Karpas-422 (cell line): Measurements from ENCODE around the gene CHAT. TPM values are rescaled to one million over a fixed set of nuclear protein-coding genes. Genes with fewer than 3 reads are reported as not detected.

Experiments
- DNase-seq: peaks from one replicate; pipeline ENCODE4 v3.0.0-alpha.2; 2015
- H2AFZ ChIP-seq: fragments of 200-600 bp; sonication (generic); 2 replicates; pipeline ENCODE4 v1.6.1; 2014; ENCODE audit warnings: antibody characterized with exemption, low read length, mixed read lengths
- H3K27ac ChIP-seq: fragments of 200-600 bp; sonication (generic); 2 replicates; pipeline ENCODE4 v1.5.1; 2014; ENCODE audit warnings: mild to moderate bottlenecking, low read length, moderate library complexity
- H3K27me3 ChIP-seq: fragments of 200-600 bp; sonication (generic); 2 replicates; pipeline ENCODE4 v1.6.1; 2014; ENCODE audit warnings: low read length, mixed read lengths
- H3K36me3 ChIP-seq: fragments of 200-600 bp; sonication (generic); 2 replicates; pipeline ENCODE4 v1.6.1; 2014; ENCODE audit warnings: low read length, mixed read lengths; ENCODE audit not compliant: insufficient read depth
- H3K4me1 ChIP-seq: fragments of 200-600 bp; sonication (generic); 2 replicates; pipeline ENCODE4 v1.6.1; 2014; ENCODE audit warnings: mild to moderate bottlenecking, low read length, mixed read lengths
- H3K4me2 ChIP-seq: fragments of 200-600 bp; sonication (generic); 2 replicates; pipeline ENCODE4 v1.6.1; 2014; ENCODE audit warnings: low read length, low read depth, mild to moderate bottlenecking; ENCODE audit not compliant: poor library complexity, severe bottlenecking
- H3K4me3 ChIP-seq: fragments of 200-600 bp; sonication (generic); 2 replicates; pipeline ENCODE4 v1.5.1; 2014; ENCODE audit warnings: mild to moderate bottlenecking, antibody characterized with exemption, low read length, mixed read lengths
- H3K79me2 ChIP-seq: fragments of 200-600 bp; sonication (generic); 2 replicates; pipeline ENCODE4 v1.6.1; 2014; ENCODE audit warnings: mild to moderate bottlenecking, low read length, mixed read lengths
- H3K9ac ChIP-seq: fragments of 200-600 bp; sonication (generic); 2 replicates; pipeline ENCODE4 v1.6.0; 2014; ENCODE audit warnings: low read length
- H3K9me2 ChIP-seq: fragments of 200-600 bp; sonication (generic), shearing (Covaris generic); replicated peaks from 2 replicates; pipeline ENCODE4 v1.6.0; 2014; ENCODE audit warnings: mild to moderate bottlenecking, low read length, moderate library complexity; ENCODE audit not compliant: insufficient read depth
- H3K9me3 ChIP-seq: fragments of 300-700, 200-600 bp; sonication (generic); 2 replicates; pipeline ENCODE4 v1.6.1; 2014; ENCODE audit warnings: low read length, mixed read lengths
- H4K20me1 ChIP-seq: fragments of 200-600 bp; sonication (generic); 2 replicates; pipeline ENCODE4 v1.6.1; 2014; ENCODE audit warnings: mild to moderate bottlenecking, antibody characterized with exemption, low read length, low read depth; ENCODE audit not compliant: insufficient read depth
- total RNA-seq: library from RNA; depleted of rRNA; stranded (reverse); fragments of >200 nt; shearing (Covaris generic); gene quantifications from 2 replicates; pipeline ENCODE4 v1.2.3, GENCODE V29; 2014; ENCODE audit warnings: low replicate concordance

Gene CHAT
- total RNA-seq, 1 experiment from 2014 or later = not detected

GRCh38 chr10:49599546-49599945 is 14.3 kb upstream of the CHAT start:
- H3K9me3 ChIP-seq = no peaks in the 10 kb centered on the region
- H3K27ac ChIP-seq = no peak overlapping the region
- DNase-seq = no peak
- H3K36me3 ChIP-seq = no peaks in the 10 kb centered on the region
- H2AFZ ChIP-seq = no peak overlapping the region
- no peaks in the 10 kb centered on the region for H3K27me3 ChIP-seq
- H4K20me1 ChIP-seq = no peaks in the 10 kb centered on the region
- no peaks in the 10 kb centered on the region for H3K4me1 ChIP-seq
- no peaks in the 10 kb centered on the region for H3K79me2 ChIP-seq
- H3K9me2 ChIP-seq = no peaks in the 10 kb centered on the region
- H3K4me2 ChIP-seq = no peak overlapping the region
- H3K9ac ChIP-seq = no peak overlapping the region
- no peak overlapping the region for H3K4me3 ChIP-seq

GRCh38 chr10:49600046-49600445 is 13.8 kb upstream of the CHAT start:
- H3K36me3 ChIP-seq = no peaks in the 10 kb centered on the region
- H3K9me3 ChIP-seq = no peaks in the 10 kb centered on the region
- no peaks in the 10 kb centered on the region for H3K4me1 ChIP-seq
- no peak overlapping the region for H3K4me3 ChIP-seq
- no peaks in the 10 kb centered on the region for H4K20me1 ChIP-seq
- no peaks in the 10 kb centered on the region for H3K27me3 ChIP-seq
- no peak overlapping the region for H2AFZ ChIP-seq
- no peak overlapping the region for H3K27ac ChIP-seq
- H3K4me2 ChIP-seq = no peak overlapping the region
- no peaks in the 10 kb centered on the region for H3K9me2 ChIP-seq
- no peak for DNase-seq
- H3K9ac ChIP-seq = no peak overlapping the region
- no peaks in the 10 kb centered on the region for H3K79me2 ChIP-seq

GRCh38 chr10:49600781-49601400 is 12.9 kb upstream of the CHAT start:
- H2AFZ ChIP-seq = no peak overlapping the region
- no peak overlapping the region for H3K27ac ChIP-seq
- no peaks in the 10 kb centered on the region for H3K36me3 ChIP-seq
- H3K4me2 ChIP-seq = no peak overlapping the region
- H4K20me1 ChIP-seq = no peaks in the 10 kb centered on the region
- no peaks in the 10 kb centered on the region for H3K27me3 ChIP-seq
- H3K9me2 ChIP-seq = no peaks in the 10 kb centered on the region
- no peaks in the 10 kb centered on the region for H3K79me2 ChIP-seq
- H3K9me3 ChIP-seq = no peaks in the 10 kb centered on the region
- no peaks in the 10 kb centered on the region for H3K4me1 ChIP-seq
- no peak overlapping the region for H3K9ac ChIP-seq
- no peak overlapping the region for H3K4me3 ChIP-seq
- DNase-seq = no peak

GRCh38 chr10:49601857-49602256 is 12.0 kb upstream of the CHAT start:
- no peak overlapping the region for H2AFZ ChIP-seq
- no peak overlapping the region for H3K4me2 ChIP-seq
- H3K27me3 ChIP-seq = no peaks in the 10 kb centered on the region
- H3K4me1 ChIP-seq = no peaks in the 10 kb centered on the region
- no peaks in the 10 kb centered on the region for H3K9me2 ChIP-seq
- H3K9me3 ChIP-seq = no peaks in the 10 kb centered on the region
- DNase-seq = no peak
- no peaks in the 10 kb centered on the region for H3K36me3 ChIP-seq
- H3K4me3 ChIP-seq = no peak overlapping the region
- H3K79me2 ChIP-seq = no peaks in the 10 kb centered on the region
- no peak overlapping the region for H3K9ac ChIP-seq
- H3K27ac ChIP-seq = no peak overlapping the region
- no peaks in the 10 kb centered on the region for H4K20me1 ChIP-seq

- Histone ChIP-seq H2AFZ (no peak overlapping the region), H3K9me3 (no peaks in the 10 kb centered on the region), H3K27me3 (no peaks in the 10 kb centered on the region), H3K36me3 (no peaks in the 10 kb centered on the region), H3K4me2 (no peak overlapping the region), H3K27ac (no peak overlapping the region), H3K9ac (no peak overlapping the region), H4K20me1 (no peaks in the 10 kb centered on the region), H3K4me3 (no peak overlapping the region), H3K4me1 (no peaks in the 10 kb centered on the region), H3K79me2 (no peaks in the 10 kb centered on the region), H3K9me2 (no peaks in the 10 kb centered on the region)
- DNase-seq = no peak
Measured at GRCh38 chr10:49602380-49603023, 11.3 kb upstream of the CHAT start.

- no peaks in the 10 kb centered on the region for H3K79me2 ChIP-seq
- H3K36me3 ChIP-seq = no peaks in the 10 kb centered on the region
- H3K27me3 ChIP-seq = no peaks in the 10 kb centered on the region
- no peaks in the 10 kb centered on the region for H3K4me1 ChIP-seq
- DNase-seq = no peak
- H3K4me2 ChIP-seq = no peak overlapping the region
- H3K9ac ChIP-seq = no peak overlapping the region
- no peak overlapping the region for H3K27ac ChIP-seq
- H4K20me1 ChIP-seq = 0 out of 2 replicates have a peak, but pooled peaks cover 4% of the 10 kb centered on the region
- no peak overlapping the region for H3K4me3 ChIP-seq
- H3K9me2 ChIP-seq = no peaks in the 10 kb centered on the region
- no peaks in the 10 kb centered on the region for H3K9me3 ChIP-seq
- no peak overlapping the region for H2AFZ ChIP-seq
Measured at GRCh38 chr10:49605216-49605938, 8.5 kb upstream of the CHAT start.

- Histone ChIP-seq H3K4me3 (no peak overlapping the region), H3K4me2 (no peak overlapping the region), H3K27me3 (no peaks in the 10 kb centered on the region), H3K4me1 (no peaks in the 10 kb centered on the region), H3K79me2 (no peaks in the 10 kb centered on the region), H3K27ac (no peak overlapping the region), H2AFZ (no peak overlapping the region), H3K9me3 (no peaks in the 10 kb centered on the region), H3K9ac (no peak overlapping the region), H3K36me3 (no peaks in the 10 kb centered on the region), H3K9me2 (no peaks in the 10 kb centered on the region), H4K20me1 (0 out of 2 replicates have a peak, but pooled peaks cover 4% of the 10 kb centered on the region)
- DNase-seq = no peak
Measured at GRCh38 chr10:49605939-49606509, 7.8 kb upstream of the CHAT start.

GRCh38 chr10:49606981-49607535 is 6.8 kb upstream of the CHAT start:
- no peaks in the 10 kb centered on the region for H3K9me3 ChIP-seq
- no peak overlapping the region for H3K9ac ChIP-seq
- H3K4me2 ChIP-seq = no peak overlapping the region
- no peak overlapping the region for H2AFZ ChIP-seq
- no peaks in the 10 kb centered on the region for H3K36me3 ChIP-seq
- no peak overlapping the region for H3K27ac ChIP-seq
- DNase-seq = peak; percentile 84
- H3K4me3 ChIP-seq = no peak overlapping the region
- no peaks in the 10 kb centered on the region for H3K27me3 ChIP-seq
- H3K9me2 ChIP-seq = no peaks in the 10 kb centered on the region
- H4K20me1 ChIP-seq = 0 out of 2 replicates have a peak, but pooled peaks cover 4% of the 10 kb centered on the region
- no peaks in the 10 kb centered on the region for H3K4me1 ChIP-seq
- no peaks in the 10 kb centered on the region for H3K79me2 ChIP-seq
